Measurements from ENCODE around the gene LYRM2.

LYRM2 gene

GRCh38 chr6:89562093-89562973 is 76.2 kb downstream of the LYRM2 start:
- DNase-seq (ENCODE audit: low spot score): no peak
- TF ChIP-seq CTCF (conservative IDR thresholded peaks at IDR 0.05; ENCODE audit: low read depth): no peak
- no peak overlapping the region for H3K27ac ChIP-seq
- ChIA-PET POLR2A (ENCODE audit: low non-redundant PET) (no interaction called here), CTCF (interaction anchor here (0.6 kb wide), 1 partner anchor 148 kb away, joined by 4 read pairs; no protein-coding TSS in a partner anchor)

GRCh38 chr6:89559487-89559886 is 79.1 kb downstream of the LYRM2 start:
- DNase-seq (ENCODE audit: low spot score): no peak
- no peak overlapping the region for H3K27ac ChIP-seq
- TF ChIP-seq CTCF (conservative IDR thresholded peaks at IDR 0.05; ENCODE audit: low read depth): no peak
- ChIA-PET POLR2A (ENCODE audit: low non-redundant PET) (no interaction called here), CTCF (no interaction called here)

- ChIA-PET POLR2A (ENCODE audit: low non-redundant PET) (no interaction called here), CTCF (no interaction called here)
- no peak for TF ChIP-seq CTCF (conservative IDR thresholded peaks at IDR 0.05; ENCODE audit: low read depth)
- no peak overlapping the region for H3K27ac ChIP-seq
- DNase-seq (ENCODE audit: low spot score): no peak
These were observed 82.7 kb downstream of the LYRM2 start for GRCh38 chr6:89555806-89556205.

GRCh38 chr6:89555031-89555430 is 83.5 kb downstream of the LYRM2 start:
- ChIA-PET POLR2A (ENCODE audit: low non-redundant PET) (no interaction called here), CTCF (no interaction called here)
- no peak for DNase-seq (ENCODE audit: low spot score)
- no peak overlapping the region for H3K27ac ChIP-seq
- TF ChIP-seq CTCF (conservative IDR thresholded peaks at IDR 0.05; ENCODE audit: low read depth): no peak

- no peak overlapping the region for H3K27ac ChIP-seq
- no peak for DNase-seq (ENCODE audit: low spot score)
- CTCF ChIA-PET: interaction anchor here (0.6 kb wide), 1 partner anchor 912 kb away, joined by 3 read pairs; no protein-coding TSS in a partner anchor
- TF ChIP-seq CTCF (conservative IDR thresholded peaks at IDR 0.05; ENCODE audit: low read depth): no peak
- POLR2A ChIA-PET (ENCODE audit: low non-redundant PET): no interaction called here
These were observed 84.4 kb downstream of the LYRM2 start for GRCh38 chr6:89554106-89554505.

GRCh38 chr6:89553431-89553830 is 85.1 kb downstream of the LYRM2 start:
- CTCF ChIA-PET: no interaction called here
- no peak overlapping the region for H3K27ac ChIP-seq
- DNase-seq (ENCODE audit: low spot score): no peak
- POLR2A ChIA-PET (ENCODE audit: low non-redundant PET): no interaction called here
- TF ChIP-seq CTCF (conservative IDR thresholded peaks at IDR 0.05; ENCODE audit: low read depth): no peak

Measured in RWPE1 (cell line).